Uterus (tissue), 4 donors: ENCODE data around the gene YLPM1. TPM values are rescaled to one million over a fixed set of nuclear protein-coding genes. Genes with fewer than 3 reads are reported as not detected.

Experiments
- DNase-seq, 2 donors: peaks; one replicate each; pipeline ENCODE4 v3.0.0-alpha.2; 2019 to 2020
- H3K27ac ChIP-seq, 2 donors: fragments of 200-600 bp; sonication (generic); 1 replicate in 1 of 2; 2 replicates in 1 of 2; pipeline ENCODE4 v1.5.1; 2016 to 2018
- H3K27me3 ChIP-seq, 2 donors: fragments of 200-600 bp; sonication (generic); one replicate each; pipeline ENCODE4 v1.5.1; 2018 to 2019; ENCODE audit warnings: control low read depth in 1 of 2
- H3K36me3 ChIP-seq, 2 donors: fragments of 200-600 bp; sonication (generic); one replicate each; pipeline ENCODE4 v1.5.1; 2019; ENCODE audit warnings: control low read depth in 1 of 2
- H3K4me1 ChIP-seq, 2 donors: fragments of 200-600 bp; sonication (generic); one replicate each; pipeline ENCODE4 v1.5.1; 2018 to 2019; ENCODE audit warnings: control low read depth in 1 of 2
- H3K4me3 ChIP-seq, 2 donors: fragments of 200-600 bp; sonication (generic); 1 replicate in 1 of 2; 2 replicates in 1 of 2; pipeline ENCODE4 v1.5.1; 2018 to 2019; ENCODE audit warnings: mild to moderate bottlenecking in 1 of 2
- H3K9me3 ChIP-seq, 2 donors: fragments of 200-600 bp; sonication (generic); one replicate each; pipeline ENCODE4 v1.5.1; 2019; ENCODE audit warnings: control low read depth in 1 of 2
- POLR2A ChIP-seq, 2 donors: fragments of 450-650 bp; IDR thresholded peaks; one replicate each; pipeline ENCODE4 v1.6.1; 2016; ENCODE audit warnings: antibody characterized with exemption in 2 of 2, mild to moderate bottlenecking in 1 of 2, moderate library complexity in 1 of 2
- intact Hi-C: fragments of 100-400 bp; cut with DNase I; formaldehyde crosslinking; loops from one replicate; pipeline ENCODE4 v1.15.1; 2023; ENCODE audit warnings: low total_unique reads
- total RNA-seq, 4 donors: library from RNA; depleted of rRNA in 3 of 4; stranded (reverse); fragments of >200 nt in 3 of 4; gene quantifications; one replicate each; pipeline versions ENCODE4 v1.1.0 to v1.2.4, GENCODE V29; 2014 to 2023
- TF ChIP-seq, protein P1 (sequence below), 4 experiments: fragments of 200-600 bp in 2 of 4; fragments of 450-650 bp in 2 of 4; sonication (generic) in 2 of 4; IDR thresholded peaks; one replicate each; pipeline ENCODE4 v1.5.1; 2016 to 2019; ENCODE audit warnings: antibody characterized with exemption in 4 of 4, mild to moderate bottlenecking in 2 of 4, moderate library complexity in 1 of 4
- donor health status: DM: yes; HTN: yes; CAD: no.

The YLPM1 gene
- total RNA-seq, 4 donors from 2014 or later, result 8.8 to 118 (median 91.9) TPM

DNA sequence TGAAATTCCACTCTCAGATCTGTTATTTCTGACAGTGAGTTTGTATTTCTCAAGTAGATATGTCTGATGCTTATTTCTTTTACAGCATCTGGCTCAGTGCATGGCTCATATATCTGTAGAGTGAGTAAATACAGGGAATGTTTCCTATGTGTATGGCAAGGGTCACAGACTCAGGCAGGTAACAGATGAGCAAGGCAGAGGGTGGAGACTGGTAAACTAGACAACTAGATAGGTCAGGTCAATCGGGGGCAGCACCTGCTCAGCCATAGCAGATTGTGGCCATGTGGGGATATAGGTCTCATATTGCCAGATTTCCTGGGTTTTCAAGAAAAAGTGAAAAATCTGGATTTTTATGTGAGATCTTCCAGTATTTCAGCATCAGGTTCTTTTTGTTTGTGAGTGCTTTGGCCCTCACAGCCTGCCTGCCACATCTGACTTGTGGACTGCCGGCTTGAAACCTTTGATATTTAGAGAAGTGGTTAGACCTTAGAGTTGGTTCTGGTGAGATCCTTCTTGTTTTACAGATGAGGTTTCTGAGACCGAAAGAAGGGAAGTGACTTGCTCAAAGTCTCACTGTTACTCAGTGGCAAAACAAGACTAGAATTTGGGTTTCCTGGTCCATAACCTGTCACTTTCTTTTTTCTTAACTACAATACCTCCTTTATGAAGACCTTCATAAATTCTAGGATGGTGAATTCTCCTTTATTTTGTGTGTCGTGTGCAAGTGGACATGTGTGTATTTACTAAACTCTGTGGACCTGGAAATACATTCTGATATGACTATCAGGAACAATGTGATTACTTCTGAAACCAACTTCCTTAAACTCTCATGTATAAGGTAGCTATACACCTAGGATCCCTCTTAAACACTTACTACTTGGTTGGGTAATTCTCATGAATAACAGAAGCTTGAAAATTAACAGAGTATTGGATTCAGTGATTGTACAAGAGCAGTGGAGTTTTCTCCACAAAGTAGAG, 78.4 kb downstream of the YLPM1 start:
- intact Hi-C loops, result no loop called here
- DNase-seq, result no peak
- no peaks in the 10 kb centered on the region for H3K27me3 ChIP-seq
- H3K27ac ChIP-seq, result no peak overlapping the region
- no peaks in the 10 kb centered on the region for H3K9me3 ChIP-seq
- H3K4me3 ChIP-seq, result no peak overlapping the region
- TF ChIP-seq, protein P1, sequence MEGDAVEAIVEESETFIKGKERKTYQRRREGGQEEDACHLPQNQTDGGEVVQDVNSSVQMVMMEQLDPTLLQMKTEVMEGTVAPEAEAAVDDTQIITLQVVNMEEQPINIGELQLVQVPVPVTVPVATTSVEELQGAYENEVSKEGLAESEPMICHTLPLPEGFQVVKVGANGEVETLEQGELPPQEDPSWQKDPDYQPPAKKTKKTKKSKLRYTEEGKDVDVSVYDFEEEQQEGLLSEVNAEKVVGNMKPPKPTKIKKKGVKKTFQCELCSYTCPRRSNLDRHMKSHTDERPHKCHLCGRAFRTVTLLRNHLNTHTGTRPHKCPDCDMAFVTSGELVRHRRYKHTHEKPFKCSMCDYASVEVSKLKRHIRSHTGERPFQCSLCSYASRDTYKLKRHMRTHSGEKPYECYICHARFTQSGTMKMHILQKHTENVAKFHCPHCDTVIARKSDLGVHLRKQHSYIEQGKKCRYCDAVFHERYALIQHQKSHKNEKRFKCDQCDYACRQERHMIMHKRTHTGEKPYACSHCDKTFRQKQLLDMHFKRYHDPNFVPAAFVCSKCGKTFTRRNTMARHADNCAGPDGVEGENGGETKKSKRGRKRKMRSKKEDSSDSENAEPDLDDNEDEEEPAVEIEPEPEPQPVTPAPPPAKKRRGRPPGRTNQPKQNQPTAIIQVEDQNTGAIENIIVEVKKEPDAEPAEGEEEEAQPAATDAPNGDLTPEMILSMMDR (IDR thresholded peaks at IDR 0.05), result no peak
- no peak for TF ChIP-seq POLR2A (IDR thresholded peaks at IDR 0.05)
- H3K4me1 ChIP-seq, result no peaks in the 10 kb centered on the region
- H3K36me3 ChIP-seq, result no peaks in the 10 kb centered on the region

- TF ChIP-seq, protein P1 (IDR thresholded peaks at IDR 0.05), result no peak
- no peak for TF ChIP-seq POLR2A (IDR thresholded peaks at IDR 0.05)
- H3K36me3 ChIP-seq, result no peaks in the 10 kb centered on the region
- intact Hi-C loops, result no loop called here
- DNase-seq, result no peak
- H3K27ac ChIP-seq, result no peak overlapping the region
- H3K27me3 ChIP-seq, result no peaks in the 10 kb centered on the region
- no peaks in the 10 kb centered on the region for H3K4me1 ChIP-seq
- H3K9me3 ChIP-seq, result no peaks in the 10 kb centered on the region
- H3K4me3 ChIP-seq, result no peak overlapping the region
These were observed 80.5 kb downstream of the YLPM1 start for GRCh38 chr14:74843653-74844052.

DNA sequence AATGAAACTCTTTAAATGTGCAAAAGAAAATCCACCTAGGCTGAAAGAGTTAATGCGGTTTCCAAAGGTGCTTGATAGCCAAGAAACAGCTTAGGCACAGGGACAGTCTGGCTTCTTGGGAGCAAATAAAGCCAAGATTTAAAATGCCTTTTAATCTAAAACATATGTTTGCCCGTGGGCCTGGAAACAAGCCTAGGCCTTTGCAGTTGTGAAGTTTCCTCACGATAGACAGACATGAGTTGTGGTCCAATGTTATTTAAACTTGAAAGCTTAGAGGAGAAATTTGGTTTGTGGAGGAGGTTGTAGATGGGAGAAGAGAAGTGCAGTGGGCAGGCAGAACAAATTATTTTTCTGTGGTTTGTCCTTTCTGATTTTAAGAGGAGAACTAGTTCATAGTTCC, 83.1 kb downstream of the YLPM1 start:
- no peaks in the 10 kb centered on the region for H3K27me3 ChIP-seq
- no peak for TF ChIP-seq POLR2A (IDR thresholded peaks at IDR 0.05)
- TF ChIP-seq, protein P1 (IDR thresholded peaks at IDR 0.05), result no peak
- no peak for DNase-seq
- H3K4me1 ChIP-seq, result no peaks in the 10 kb centered on the region
- intact Hi-C loops, result no loop called here
- H3K9me3 ChIP-seq, result no peaks in the 10 kb centered on the region
- peak overlapping the region in 1 of 2 donors; percentile 10 for H3K27ac ChIP-seq
- no peak overlapping the region for H3K4me3 ChIP-seq
- H3K36me3 ChIP-seq, result no peaks in the 10 kb centered on the region

DNA sequence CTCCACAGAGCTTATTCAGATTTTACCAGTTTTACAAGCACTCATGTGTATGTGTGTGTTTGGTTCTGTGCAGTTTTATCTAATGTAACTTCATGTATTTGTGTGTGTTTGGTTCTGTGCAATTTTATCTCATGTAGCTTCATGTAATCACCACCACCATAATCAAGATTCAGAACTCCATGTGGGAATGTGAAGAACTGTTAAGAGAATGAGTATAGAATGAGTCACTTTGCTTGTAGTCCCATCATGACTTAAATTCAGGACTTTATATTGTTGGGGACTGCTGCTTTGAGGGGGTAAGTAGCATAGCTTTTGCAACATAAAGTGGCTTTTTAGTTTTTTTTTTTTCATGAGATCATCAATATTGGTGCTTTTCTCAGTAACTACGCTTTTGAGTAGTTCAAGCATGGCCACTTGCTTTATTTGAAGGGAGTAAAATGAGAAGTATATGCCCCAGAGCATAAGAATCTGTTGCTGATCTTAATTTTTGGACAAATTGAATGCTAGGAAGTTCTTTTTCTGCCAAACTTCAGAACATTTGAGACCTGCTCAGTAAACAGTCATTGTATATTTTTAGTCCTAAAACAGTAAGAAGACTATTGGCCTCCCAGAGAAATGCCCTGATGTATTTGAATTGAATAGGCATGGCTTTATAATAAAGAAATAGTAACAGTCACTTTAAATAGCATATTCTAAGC, 84.0 kb downstream of the YLPM1 start:
- no peak for DNase-seq
- TF ChIP-seq POLR2A (IDR thresholded peaks at IDR 0.05), result no peak
- TF ChIP-seq, protein P1 (IDR thresholded peaks at IDR 0.05), result no peak
- H3K27ac ChIP-seq, result no peak overlapping the region

DNA sequence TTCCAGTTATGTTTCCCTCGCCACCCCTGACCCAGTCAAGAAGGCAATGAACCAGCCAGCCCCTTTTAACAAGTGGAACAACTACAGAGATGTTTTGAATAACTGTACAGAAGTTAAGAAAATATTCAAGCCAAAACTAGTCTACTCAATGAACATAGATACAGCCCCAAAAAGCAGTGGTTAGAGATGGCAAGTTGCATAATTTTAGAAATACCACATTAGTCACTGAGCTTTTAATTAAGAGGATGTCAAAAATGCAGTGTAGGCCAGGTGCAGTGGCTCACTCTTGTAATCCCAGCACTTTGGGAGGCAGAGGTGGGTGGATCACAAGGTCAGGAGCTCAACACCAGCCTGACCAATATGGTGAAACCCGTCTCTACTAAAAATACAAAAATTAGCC, 85.7 kb downstream of the YLPM1 start:
- intact Hi-C loops, result no loop called here
- no peak for DNase-seq
- Histone ChIP-seq H3K4me1 (no peaks in the 10 kb centered on the region), H3K4me3 (no peak overlapping the region), H3K36me3 (no peaks in the 10 kb centered on the region), H3K27ac (no peak overlapping the region), H3K9me3 (no peaks in the 10 kb centered on the region), H3K27me3 (no peaks in the 10 kb centered on the region)
- TF ChIP-seq POLR2A (IDR thresholded peaks at IDR 0.05), result no peak
- TF ChIP-seq, protein P1 (IDR thresholded peaks at IDR 0.05), result no peak

More for the DNA sequence above, 84.0 kb downstream of the YLPM1 start:
- H3K4me3 ChIP-seq, result no peak overlapping the region
- H3K27me3 ChIP-seq, result no peaks in the 10 kb centered on the region
- intact Hi-C loops, result no loop called here
- H3K36me3 ChIP-seq, result no peaks in the 10 kb centered on the region
- H3K9me3 ChIP-seq, result no peaks in the 10 kb centered on the region
- H3K4me1 ChIP-seq, result no peaks in the 10 kb centered on the region
